ENCODE data around the gene FBP2.

GRCh38 chr9:94624629-94625028 lies 31.0 kb upstream of the FBP2 start:
- no peak for TF ChIP-seq ZNF274 (IDR thresholded peaks at IDR 0.05; ENCODE audit: low read length)
- TF ChIP-seq ZNF274 (tag by site-specific recombination; IDR thresholded peaks at IDR 0.05; ENCODE audit: borderline replicate concordance), result no peak
- no peak for TF ChIP-seq ZNF639 (tag by site-specific recombination; IDR thresholded peaks at IDR 0.05)
- TF ChIP-seq CTCF (tag by site-specific recombination; IDR thresholded peaks at IDR 0.05), result no peak
- no peak for TF ChIP-seq ZNF548 (tag by site-specific recombination; IDR thresholded peaks at IDR 0.05)
- TF ChIP-seq IKZF3 (tag by site-specific recombination; IDR thresholded peaks at IDR 0.05), result no peak
- no peak for TF ChIP-seq SCRT1 (tag by site-specific recombination; IDR thresholded peaks at IDR 0.05; ENCODE audit: borderline replicate concordance)
- TF ChIP-seq ZNF747 (tag by site-specific recombination; IDR thresholded peaks at IDR 0.05), result no peak
- no peak for TF ChIP-seq ZSCAN4 (tag by site-specific recombination; IDR thresholded peaks at IDR 0.05)
- TF ChIP-seq ZNF580 (tag by site-specific recombination; IDR thresholded peaks at IDR 0.05), result no peak
